ENCODE results near the gene EVA1C.
"Not testable (repeated sequence)": the region's sequence is repeated elsewhere in the genome, so short reads cannot be mapped to it uniquely, and the experiment has no call there.

The EVA1C gene, protein sequence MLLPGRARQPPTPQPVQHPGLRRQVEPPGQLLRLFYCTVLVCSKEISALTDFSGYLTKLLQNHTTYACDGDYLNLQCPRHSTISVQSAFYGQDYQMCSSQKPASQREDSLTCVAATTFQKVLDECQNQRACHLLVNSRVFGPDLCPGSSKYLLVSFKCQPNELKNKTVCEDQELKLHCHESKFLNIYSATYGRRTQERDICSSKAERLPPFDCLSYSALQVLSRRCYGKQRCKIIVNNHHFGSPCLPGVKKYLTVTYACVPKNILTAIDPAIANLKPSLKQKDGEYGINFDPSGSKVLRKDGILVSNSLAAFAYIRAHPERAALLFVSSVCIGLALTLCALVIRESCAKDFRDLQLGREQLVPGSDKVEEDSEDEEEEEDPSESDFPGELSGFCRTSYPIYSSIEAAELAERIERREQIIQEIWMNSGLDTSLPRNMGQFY

DNA sequence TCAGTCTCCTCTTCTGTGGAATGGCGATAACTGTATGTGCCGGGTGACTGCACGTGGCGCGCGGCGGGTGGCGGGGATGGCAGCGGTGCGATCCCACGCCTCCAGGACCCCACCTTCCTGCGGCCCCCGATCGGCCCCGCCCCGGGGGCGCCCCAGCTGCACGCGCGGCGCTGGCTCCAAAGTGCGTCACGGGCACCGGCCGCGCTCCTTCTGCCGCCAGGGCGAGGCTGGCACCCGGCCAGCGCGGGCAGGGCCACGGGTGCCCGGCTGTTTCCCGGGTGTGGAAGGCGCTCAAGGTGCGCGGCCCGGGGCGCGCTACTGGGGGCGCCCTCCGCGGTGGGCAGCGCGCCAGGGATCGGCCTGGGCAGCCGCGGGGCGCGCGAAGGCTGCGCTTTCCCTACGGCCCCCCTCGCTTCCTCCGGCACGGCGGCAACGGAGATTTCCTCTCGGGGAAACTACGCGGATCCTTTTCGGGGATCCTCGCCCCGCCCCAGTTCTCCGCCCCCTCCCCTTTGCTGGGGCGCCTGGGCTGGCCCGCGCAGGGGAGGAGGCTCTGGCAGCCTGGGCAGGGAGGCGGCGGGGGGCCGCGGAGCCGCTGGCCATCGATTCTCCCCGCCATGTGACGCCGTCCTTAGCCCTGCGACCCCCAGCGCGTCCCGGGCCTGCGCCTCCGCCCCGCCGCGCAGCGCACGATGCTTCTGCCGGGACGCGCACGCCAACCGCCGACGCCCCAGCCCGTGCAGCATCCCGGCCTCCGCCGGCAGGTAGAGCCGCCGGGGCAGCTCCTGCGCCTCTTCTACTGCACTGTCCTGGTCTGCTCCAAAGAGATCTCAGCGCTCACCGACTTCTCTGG, at the start of gene EVA1C:
TSS of gene EVA1C (plus strand) at position 545 of the 853 bp plus-strand sequence. CDS start at position 693, 148 bp downstream.
- DNase-seq (ENCODE audit: low read depth) = no peak

DNA sequence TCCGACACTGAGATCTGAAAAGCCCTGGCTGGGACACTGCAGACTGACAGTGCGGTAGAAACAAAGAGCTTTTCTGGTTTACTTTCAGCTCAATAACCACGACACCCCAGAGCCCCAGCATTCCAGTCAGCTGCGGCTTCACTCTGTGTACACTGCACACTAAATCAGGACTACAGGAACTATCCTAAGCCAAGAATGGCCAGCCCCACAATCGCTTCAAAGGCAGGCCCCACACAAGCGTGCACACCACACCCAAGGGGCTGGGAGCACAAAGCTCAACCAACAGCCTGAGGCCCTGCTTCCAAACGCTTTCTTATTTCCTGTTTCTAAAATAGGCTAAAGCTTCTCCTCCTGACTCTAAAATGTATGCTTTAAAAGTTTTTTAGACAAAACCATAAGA, 48.1 kb upstream of the EVA1C start:
- DNase-seq (ENCODE audit: low read depth) = no peak

DNA sequence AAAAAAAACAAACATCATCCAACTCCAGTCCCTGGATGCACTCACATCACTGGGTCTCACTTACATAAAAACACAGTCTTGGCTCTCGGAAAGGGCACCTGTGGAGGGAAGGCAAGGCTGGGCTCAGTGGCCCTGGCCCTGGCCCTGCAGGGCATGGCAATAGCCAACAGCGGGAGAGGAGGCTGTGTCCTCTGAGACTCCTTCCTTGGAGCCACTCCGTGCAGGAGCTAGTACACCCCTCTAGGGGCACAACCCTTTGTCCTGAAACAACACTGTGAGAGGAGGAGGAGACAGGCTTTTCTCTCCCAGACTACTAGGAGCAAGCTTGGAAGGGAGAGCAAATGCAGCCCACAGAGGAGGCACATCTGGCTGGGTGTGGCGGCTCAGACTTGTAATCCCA, 47.7 kb upstream of the EVA1C start:
- DNase-seq (ENCODE audit: low read depth) = no peak

DNA sequence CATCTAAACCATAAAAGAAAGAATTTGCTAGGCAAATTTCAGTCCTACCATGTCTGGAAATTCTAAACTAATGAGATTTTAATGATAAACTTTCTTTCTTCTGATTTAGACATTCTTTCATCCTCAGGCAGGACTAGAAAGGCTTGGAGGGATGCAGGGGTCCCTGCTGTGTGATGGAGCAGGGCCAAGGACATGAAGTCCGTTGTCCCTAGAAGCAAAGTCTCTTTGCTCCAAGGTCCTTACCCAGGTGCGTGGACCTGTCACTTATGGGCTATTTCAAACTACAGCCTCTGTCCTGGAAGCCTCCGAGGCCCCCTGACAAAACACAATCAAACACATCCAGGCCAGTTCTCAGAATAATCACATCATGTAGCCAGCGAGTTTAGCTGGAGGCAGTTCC, 46.3 kb upstream of the EVA1C start:
- no peak for DNase-seq (ENCODE audit: low read depth)

DNA sequence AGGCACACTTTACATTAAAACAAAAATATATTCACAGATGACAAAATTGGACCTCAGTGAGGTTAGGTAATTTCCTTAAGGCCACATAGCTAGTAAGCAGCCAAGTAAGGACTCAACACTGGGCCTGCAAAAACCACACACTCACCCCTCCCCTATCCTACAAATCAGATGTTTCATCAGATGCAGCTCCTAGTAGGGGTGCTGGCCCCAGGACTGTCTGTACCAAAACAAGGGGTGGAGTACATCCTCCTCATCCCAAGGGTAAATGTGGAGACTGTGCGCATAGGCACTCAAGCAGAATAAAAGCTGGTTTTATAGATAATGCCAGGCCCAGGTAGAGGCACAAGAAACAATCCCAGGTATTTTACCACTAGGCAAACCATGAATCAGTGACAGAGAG, 45.3 kb upstream of the EVA1C start:
- DNase-seq (ENCODE audit: low read depth) = no peak

DNA sequence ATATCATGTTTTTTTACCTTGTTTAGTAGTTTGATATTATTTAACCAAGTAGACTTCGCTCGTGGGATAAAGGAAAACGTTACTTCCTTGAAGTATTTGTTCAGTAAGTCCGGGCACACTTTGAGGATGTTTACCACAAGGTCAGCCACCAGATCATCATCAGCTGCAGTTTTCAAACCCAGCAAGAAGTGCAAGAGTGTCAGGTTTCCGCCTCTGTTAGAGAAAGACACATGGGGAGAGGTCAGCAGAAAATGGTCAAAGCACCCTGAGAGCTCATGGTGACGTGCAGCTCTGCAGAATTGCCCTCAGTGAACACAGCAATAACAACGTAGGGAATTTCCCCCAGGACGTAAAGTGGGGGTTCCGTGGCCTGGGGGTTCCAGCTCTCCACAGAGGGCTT, 44.1 kb upstream of the EVA1C start:
- no peak for DNase-seq (ENCODE audit: low read depth)

DNA sequence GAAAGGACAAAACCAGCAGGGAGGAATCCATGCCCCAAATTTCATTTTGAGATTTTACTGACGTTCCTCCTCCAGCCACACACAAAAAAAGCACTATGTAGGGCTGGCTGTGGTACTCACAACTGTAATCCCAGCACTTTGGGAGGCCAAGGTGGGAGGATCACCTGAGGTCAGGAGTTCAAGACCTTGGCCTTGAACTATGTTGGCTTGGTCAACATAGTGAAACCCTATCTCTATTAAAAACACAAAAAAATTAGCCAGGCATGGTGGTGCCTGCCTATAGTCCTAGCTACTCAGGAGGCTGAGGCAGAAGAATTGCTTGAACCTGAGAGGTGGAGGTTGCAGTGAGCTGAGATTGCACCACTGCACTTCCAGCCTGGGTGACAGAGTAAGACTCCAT, 43.5 kb upstream of the EVA1C start:
- not testable (repeated sequence) for DNase-seq (ENCODE audit: low read depth)

DNA sequence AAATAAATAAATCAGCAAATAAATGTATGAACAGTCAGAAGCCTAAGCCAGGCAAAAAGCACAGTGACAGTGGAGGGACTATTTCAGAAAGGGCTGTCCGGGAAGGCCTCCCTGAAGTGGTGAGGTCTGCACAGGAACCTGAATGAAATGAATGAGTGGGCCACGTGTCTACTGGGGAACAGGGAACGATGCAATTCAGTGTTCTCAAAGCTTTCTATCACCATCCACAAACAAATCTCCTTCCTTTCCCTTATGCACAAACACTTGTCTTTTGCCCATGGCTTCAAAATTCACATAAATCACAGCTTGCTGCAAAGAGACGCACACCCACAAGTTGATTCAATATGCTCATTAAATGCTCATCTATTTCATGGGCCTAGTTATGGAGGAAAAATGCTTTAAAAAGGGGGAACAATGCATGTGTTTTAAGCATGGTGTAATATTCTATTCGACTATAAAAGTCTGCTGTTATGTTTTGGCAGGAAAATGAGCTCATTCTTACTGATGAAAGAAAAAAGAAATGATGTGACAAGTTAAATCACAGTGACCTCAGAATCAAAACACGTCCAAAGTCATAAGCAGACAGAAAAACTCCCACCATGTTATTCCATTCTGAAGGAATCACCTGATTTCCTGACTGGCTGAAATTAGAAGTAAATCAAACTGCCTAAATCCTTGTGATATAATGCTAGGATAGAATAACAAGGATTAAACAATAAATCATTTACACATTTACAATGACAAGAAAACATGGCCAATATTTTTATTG, 41.3 kb upstream of the EVA1C start:
- no peak for DNase-seq (ENCODE audit: low read depth)

DNA sequence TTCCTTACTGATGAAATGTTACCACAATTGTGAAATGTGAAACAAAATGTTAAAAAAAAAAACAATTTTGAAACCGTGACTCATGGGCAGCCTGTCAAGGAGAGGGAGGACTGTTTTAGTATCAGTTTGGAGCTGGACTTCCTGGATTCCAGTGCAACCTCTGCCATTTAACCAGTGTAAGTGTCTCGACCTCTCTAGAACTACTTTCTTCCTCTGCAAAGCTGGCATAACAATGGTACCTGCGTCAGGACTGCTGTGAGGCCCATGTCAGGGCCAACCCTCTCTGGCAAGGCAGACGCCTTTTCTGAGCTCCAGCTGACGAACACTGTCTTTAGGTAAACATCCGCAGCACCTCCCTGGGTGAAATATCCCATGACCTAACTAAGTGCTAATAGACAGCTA, 40.6 kb upstream of the EVA1C start:
- peak; percentile 76 for DNase-seq (ENCODE audit: low read depth)

DNA sequence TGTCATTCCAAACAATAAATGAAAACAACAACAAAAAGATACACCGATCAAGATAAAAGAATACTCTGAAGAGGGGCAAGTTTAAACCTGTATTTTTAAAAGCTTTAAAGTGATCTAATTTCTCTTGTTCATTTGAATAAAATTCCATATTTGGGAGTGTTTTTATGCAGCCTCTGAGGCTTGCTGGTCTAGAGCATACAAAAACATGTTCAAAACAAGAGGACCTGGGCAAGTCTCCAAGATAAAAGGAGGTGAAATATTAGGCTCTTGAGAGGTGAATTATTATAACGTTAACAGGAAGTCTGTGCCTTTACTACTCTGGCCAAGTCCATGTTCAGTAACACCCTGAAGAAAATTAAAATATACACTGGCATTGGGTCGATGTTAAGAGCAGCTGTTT, 39.8 kb upstream of the EVA1C start:
- DNase-seq (ENCODE audit: low read depth) = no peak

DNA sequence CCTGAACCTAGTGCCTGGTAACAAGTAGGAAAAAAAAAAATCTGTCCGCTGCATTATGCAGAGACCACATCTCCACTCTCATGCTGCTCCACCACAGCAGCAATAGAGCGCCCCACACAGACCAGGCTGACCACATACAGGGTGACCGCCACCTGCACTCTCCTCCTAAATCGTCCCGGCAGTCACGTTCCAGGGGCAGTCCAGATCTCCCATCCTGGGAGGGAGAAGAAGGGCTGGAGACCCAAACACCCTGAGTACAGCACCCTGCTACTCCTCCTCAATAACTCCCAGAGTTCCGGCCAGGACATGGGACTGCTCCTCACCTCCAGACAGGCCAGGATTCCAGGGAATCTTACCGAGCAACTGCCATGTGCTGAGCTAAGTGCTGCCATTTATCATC, 35.0 kb upstream of the EVA1C start:
- DNase-seq (ENCODE audit: low read depth) = no peak

DNA sequence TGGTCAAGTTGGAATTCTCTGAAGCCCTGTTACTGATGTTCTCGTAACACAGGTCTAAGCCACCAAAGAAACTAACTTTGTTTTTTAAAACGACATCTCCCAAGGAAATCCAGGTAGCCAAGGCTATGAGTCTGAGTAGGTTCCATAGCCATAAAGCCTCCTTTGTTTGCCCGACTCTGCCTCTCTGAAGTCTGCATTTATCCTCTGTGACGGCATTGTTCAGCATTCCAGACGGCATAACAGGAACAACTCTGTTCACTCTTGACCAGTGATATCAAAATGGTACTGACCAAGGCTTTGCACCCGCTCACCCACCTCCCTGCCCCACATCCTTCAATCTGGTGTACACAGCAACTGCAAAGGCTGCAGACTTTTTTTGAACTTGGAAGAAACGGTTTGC, 34.5 kb upstream of the EVA1C start:
- no peak for DNase-seq (ENCODE audit: low read depth)

DNA sequence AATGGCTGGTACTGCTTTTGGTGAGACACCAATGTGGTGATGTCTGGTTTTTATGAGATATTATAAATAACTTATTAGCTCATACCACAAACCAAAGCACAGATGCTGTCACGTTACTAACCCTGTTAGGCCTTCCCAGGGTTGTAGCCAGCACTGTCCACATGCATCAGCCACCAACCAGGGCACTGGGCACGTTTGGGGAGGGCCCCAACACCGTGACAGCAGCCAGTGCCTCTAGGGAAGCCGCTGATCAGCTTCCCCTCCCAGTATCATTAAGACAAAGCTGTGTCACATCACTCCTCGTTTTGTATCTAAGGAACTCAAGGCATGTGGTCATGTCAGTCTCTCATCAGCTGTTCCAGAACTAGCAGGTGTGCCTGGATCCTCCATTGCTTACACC, 33.5 kb upstream of the EVA1C start:
- no peak for DNase-seq (ENCODE audit: low read depth)

DNA sequence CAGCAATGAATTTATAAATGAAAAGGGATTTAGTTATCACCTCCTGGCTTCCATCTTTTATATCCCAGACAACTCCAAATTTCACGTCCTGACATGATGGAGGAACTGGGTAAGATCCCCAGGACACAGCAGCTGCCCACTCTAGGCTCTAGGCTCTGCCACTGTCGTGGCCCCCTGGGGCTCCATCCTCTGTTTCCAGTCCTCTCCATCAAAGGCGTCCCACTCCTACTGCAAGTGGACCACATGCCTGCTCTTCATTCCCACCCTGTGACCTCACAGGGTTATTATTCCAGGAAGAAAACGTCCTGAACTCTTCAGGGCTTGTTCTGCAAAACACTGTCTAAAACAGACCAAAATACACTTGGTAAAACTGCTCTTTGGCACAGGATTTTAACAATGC, 31.6 kb upstream of the EVA1C start:
- DNase-seq (ENCODE audit: low read depth) = no peak

DNA sequence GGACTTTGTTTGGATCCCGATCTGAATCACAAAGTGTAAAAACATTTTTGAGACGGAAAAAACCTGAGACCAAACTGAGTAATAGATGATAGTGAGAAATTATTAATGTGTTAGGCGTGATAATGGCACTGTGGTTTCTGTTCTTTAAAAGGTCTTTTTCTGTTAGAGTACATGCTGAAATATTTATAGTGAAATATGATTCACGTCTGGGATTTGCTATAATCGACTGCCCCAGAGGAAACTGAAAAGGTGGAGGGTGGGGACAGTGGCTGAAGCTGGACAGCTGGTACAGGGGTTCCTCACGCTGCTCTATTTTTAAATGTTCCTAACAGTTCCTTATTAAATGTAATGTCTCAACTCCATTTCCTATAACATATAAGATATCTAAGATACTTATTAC, 30.9 kb upstream of the EVA1C start:
- DNase-seq (ENCODE audit: low read depth) = no peak

DNA sequence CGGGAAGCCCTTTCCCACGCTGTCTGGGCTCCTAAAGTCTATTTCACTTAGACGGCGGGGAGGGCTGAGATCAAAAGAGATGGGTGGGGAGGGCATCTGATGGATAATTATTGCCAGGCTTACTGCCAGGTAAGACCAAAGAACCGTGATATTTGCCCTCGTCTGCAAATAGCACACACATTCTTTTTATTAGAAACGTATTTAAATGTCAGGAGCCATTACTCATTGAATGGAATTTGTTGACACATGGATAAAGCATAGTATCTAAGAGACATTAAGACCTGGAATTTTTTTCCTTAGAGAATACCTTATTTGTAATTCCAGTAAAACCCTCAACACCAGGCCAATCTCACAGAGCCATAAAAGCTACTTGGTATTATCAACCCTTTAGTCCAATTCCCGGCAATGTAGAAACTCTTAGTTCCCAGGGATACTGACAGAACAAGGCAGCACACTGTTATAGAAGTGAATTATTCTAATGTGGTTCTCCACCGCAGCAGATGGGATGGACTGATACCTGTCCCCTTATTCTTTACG, 30.3 kb upstream of the EVA1C start:
- DNase-seq (ENCODE audit: low read depth) = no peak

DNA sequence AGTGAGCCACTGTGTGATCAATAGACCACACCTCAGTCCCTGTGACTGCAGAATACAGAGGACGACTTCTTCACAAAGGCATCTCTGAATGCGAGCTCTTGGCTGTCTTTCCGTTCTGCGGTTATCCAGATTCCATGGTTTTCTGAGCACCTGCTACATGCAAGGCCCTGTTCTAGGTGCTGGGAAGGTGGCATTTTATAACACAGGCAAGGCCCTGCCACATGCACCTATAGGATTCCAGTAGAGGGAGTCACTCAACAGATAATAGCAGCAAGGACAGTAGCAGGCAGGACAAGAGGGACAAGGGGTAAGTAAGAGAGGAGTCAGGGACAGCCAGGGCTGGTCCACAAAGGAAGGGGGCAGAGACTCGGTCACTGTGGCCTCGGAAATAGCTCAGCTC, 28.7 kb upstream of the EVA1C start:
- no peak for DNase-seq (ENCODE audit: low read depth)

DNA sequence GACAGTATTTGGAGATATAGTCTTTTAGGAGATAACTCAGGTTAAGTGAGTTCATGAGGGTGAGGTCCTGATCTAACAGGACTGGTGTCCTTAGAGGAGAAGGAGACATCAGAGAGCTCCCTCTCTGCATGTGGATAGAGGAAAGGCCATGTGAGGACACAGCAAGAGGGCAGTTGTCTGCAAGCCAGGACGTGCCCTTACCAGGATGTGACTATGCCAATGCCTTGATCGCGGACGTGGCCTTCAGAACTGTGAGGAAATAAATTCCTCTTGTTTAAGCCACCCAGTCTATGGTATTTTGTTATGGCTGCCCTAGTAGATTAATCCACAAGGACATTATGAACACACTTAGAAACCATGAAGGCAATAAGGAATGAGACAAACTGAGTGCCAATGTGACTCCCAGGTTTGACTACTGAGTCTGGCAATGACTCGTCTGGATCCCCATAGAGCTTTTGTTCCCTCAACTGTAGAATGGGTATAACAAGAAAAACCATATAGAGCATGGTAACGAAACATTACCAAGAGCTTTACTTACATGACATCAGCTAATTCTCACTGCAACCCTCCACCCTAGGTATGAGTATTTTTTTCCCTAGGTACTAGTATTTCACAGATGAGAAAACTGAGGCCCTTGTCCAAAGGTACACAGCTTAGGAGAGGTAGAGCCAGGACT, 26.2 kb upstream of the EVA1C start:
- DNase-seq (ENCODE audit: low read depth) = no peak

DNA sequence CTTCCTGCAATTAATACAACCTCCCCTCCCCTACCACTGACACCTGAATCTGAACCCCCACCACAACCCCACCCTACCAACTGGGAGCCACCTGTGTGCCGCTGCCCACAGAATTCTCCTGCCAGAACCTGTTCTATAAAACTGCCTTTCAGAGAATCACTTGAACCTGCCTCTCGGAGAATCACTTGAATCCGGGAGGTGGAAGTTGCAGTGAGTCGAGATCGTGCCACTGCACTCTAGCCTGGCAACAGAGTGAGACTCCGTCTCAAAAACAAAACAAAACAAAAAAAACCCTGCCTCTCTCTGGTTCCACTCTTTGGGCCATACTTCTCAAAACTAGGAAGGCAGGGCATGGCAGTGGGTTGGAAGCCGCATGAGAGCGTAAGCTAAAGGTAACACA, 25.4 kb upstream of the EVA1C start:
- no peak for DNase-seq (ENCODE audit: low read depth)

DNA sequence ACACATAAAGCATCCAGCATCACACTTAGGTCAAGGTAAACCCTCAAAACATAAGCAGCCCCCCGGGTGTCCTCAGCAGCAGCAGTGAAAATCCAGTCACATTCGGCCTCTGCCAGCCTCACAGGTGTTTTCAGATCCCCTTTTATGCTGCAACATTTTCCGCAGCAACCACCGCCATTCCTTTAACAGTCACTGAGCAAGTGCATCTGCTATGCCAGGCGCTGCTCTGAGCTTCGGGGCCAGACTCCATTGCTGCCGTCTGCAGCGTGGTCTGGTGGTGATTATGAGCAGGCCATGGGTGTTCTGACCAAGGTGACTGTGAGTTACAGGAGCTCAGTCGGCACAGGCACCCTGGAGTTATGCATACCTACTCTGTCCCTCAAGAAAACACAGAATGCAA, 24.2 kb upstream of the EVA1C start:
- no peak for DNase-seq (ENCODE audit: low read depth)

DNA sequence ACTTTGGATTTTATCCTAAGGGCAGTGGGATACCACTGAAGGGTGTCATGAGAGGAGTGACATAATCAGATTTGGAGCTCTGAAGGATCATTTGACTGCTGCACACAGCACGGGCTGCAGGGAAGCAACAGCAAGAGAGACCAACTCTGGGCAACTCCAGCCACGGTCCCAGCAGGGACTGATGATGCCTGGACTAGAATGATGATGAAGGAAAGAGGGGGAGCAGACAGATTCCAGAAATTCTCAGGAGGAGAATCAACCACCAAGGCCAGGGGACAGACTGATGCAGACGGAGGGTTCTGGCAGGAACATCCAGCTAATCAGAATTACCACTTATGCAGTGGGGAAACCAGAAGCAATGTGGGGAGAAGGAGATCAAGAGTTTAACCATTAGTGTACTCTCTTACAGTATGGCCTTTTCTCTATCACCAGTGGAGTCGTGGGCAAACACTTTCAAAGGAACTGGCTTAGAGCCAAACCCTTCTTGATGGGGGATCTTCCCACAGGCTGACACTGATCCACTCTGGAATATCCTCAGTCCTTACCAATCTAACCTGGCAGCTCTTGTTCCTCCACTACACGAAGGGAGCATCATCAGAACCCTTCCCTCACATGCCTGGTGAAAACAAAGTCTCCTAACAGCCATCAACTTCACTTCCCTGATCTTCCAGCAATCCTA, 23.0 kb upstream of the EVA1C start:
- peak; percentile 60 for DNase-seq (ENCODE audit: low read depth)
